ENCODE results near the gene MAPKAP1. TPM values are rescaled to one million over a fixed set of nuclear protein-coding genes. Genes with fewer than 3 reads are reported as not detected.

The MAPKAP1 gene
- total RNA-seq, 4 donors from 2014 or later = 87.1 to 114 (median 111) TPM

DNA sequence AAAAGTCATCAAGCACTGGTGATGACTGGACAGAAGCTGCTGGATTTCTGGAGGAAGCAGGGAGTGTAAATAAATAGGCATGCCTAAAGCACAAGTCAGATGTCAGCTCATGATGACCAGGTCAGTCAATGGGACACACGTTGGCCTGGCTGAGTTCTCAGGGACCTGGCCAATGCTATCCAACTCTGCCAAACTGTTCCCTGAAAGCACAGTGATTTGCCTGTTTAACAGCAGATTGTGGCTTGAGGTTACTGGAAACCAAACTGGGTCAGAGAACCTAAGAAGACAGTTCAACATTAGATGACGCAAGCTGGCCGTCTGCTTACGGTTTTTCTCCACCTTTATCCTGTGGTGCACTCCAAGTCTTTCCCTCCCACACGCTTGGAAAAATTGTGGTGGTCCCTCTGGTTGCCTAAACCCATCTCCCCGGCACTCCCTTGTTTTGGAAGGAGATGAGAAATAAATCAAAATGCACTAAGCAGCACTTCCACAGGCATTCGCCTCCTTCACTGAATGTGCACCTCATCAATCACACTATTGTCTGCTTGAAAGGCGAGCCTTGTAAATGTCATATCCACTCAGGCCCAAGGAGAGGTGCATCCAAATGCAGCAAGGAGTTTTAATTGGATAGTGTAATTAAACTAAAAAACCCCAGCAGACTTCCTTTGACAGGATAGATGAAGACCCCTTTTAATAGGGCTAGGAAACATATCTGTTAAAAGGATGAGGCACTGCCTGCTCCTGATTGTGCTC is 245.9 kb downstream of the MAPKAP1 start:
- H3K36me3 ChIP-seq = no peaks in the 10 kb centered on the region
- H3K4me1 ChIP-seq = peaks cover 5 to 7% of the 10 kb centered on the region in 2 donors
- no peak overlapping the region for H3K4me3 ChIP-seq (replicated peaks in 1 of 3)
- WGBS, 2 donors = 89 to 96% methylated on average over 8 of the region's 8 CpGs
- no peaks in the 10 kb centered on the region for H3K27me3 ChIP-seq
- no peak for TF ChIP-seq POLR2A (IDR thresholded peaks at IDR 0.05)
- no peak for TF ChIP-seq CTCF (IDR thresholded peaks at IDR 0.05)
- H3K27ac ChIP-seq = no peak overlapping the region
- intact Hi-C loops (cut with DNase I) = no loop called here
- no peaks in the 10 kb centered on the region for H3K9me3 ChIP-seq
- DNase-seq = no peak

GRCh38 chr9:125460346-125460745 is 246.7 kb downstream of the MAPKAP1 start:
- intact Hi-C loops (cut with DNase I) = no loop called here
- TF ChIP-seq CTCF (IDR thresholded peaks at IDR 0.05) (no peak), POLR2A (IDR thresholded peaks at IDR 0.05) (no peak)

DNA sequence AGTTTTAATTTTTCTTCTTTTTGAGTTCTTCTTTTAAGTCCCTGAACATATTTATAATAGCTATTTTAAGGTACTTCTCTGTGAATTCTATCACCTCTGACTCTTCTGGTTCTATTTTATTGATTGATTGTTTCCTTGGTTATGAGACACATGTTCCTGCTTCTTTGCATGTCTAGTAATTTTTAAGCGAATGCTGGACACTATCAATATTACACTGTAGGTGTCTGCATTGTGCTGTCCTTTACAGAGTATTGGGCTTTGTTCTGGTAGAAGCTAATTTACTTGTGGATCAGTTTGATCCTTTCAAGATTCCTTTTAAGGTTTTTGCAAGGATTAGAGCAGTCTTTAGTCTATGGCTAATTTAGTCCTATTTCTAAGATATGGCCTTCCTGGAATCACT is 249.7 kb downstream of the MAPKAP1 start:
- no peaks in the 10 kb centered on the region for H3K9me3 ChIP-seq
- no peak for TF ChIP-seq POLR2A (IDR thresholded peaks at IDR 0.05)
- no peak for TF ChIP-seq CTCF (IDR thresholded peaks at IDR 0.05)
- H3K4me1 ChIP-seq = peaks cover 17 to 22% of the 10 kb centered on the region in 2 donors
- DNase-seq = no peak
- intact Hi-C loops (cut with DNase I) = no loop called here
- H3K36me3 ChIP-seq = no peaks in the 10 kb centered on the region
- WGBS, 2 donors = 98 to 100% methylated on average over 1 of the region's 1 CpG
- no peak overlapping the region for H3K4me3 ChIP-seq (replicated peaks in 1 of 3)
- no peaks in the 10 kb centered on the region for H3K27me3 ChIP-seq
- H3K27ac ChIP-seq = no peak overlapping the region

More at GRCh38 chr9:125460346-125460745, 246.7 kb downstream of the MAPKAP1 start:
- whole genome bisulfite sequencing, 2 donors = 96 to 98% methylated on average over 7 of the region's 7 CpGs
- no peaks in the 10 kb centered on the region for H3K27me3 ChIP-seq
- H3K9me3 ChIP-seq = no peaks in the 10 kb centered on the region
- H3K27ac ChIP-seq = no peak overlapping the region
- no peaks in the 10 kb centered on the region for H3K36me3 ChIP-seq
- H3K4me1 ChIP-seq = peaks cover 5 to 7% of the 10 kb centered on the region in 2 donors
- no peak for DNase-seq
- no peak overlapping the region for H3K4me3 ChIP-seq (replicated peaks in 1 of 3)

GRCh38 chr9:125455876-125456275 is 251.1 kb downstream of the MAPKAP1 start:
- Histone ChIP-seq H3K27me3 (no peaks in the 10 kb centered on the region), H3K27ac (no peak overlapping the region), H3K36me3 (no peaks in the 10 kb centered on the region), H3K4me1 (peaks cover 17 to 22% of the 10 kb centered on the region in 2 donors), H3K9me3 (no peaks in the 10 kb centered on the region), H3K4me3 (replicated peaks in 1 of 3) (no peak overlapping the region)
- no peak for TF ChIP-seq CTCF (IDR thresholded peaks at IDR 0.05)
- no peak for TF ChIP-seq POLR2A (IDR thresholded peaks at IDR 0.05)
- WGBS, 2 donors = 98 to 99% methylated on average over 4 of the region's 4 CpGs
- intact Hi-C loops (cut with DNase I) = no loop called here
- no peak for DNase-seq

GRCh38 chr9:125455132-125455531 is 251.9 kb downstream of the MAPKAP1 start:
- intact Hi-C loops (cut with DNase I) = no loop called here
- Histone ChIP-seq H3K4me3 (replicated peaks in 1 of 3) (no peak overlapping the region), H3K4me1 (peaks cover 17 to 22% of the 10 kb centered on the region in 2 donors), H3K36me3 (no peaks in the 10 kb centered on the region), H3K27ac (no peak overlapping the region), H3K9me3 (no peaks in the 10 kb centered on the region), H3K27me3 (no peaks in the 10 kb centered on the region)
- WGBS, 2 donors = 44 to 46% methylated on average over 1 of the region's 1 CpG
- DNase-seq = no peak
- no peak for TF ChIP-seq POLR2A (IDR thresholded peaks at IDR 0.05)
- TF ChIP-seq CTCF (IDR thresholded peaks at IDR 0.05) = no peak
